ENCODE measurements around the gene USE1.

The USE1 gene

DNA sequence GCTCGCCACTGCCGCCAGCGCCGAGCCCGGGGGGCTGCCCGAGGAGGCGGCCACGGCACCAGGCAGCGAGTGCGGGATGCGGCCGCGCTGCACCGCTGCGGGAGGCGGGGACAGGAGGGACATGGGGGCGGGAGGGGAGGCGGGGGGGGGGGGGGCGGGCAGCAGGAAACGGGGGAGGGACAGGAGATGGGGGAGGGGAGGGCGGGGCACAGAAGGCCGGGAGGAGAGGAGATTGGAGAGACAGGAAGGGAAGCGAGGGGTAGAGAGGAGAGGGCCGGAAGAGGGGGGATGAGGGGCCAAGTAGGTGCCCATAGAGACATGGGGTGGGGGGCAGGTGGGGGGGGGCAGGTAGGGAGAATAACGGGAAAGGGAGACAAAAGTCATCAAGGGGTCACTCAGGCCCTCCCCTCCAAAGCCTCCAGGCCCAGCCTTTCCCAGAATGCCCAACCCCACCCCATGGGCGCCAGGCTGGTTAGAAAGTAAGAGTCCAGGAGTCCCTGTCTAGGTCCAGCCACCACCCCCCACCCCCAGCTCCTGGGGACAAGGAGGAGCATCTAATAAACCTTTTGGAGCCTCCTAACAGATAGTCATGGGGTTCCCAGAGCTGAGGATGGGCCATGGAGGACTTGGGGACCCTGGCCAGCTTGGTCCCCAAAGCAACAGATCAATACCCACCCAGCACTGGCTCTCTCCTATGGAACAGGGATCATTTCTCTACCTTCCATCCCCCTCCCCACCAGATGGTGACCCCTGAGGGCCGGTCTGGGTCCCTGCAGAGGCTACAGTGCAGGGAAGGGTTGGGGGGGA lies 21.0 kb downstream of the USE1 start:
- no peak for DNase-seq (ENCODE audit: low read depth)

DNA sequence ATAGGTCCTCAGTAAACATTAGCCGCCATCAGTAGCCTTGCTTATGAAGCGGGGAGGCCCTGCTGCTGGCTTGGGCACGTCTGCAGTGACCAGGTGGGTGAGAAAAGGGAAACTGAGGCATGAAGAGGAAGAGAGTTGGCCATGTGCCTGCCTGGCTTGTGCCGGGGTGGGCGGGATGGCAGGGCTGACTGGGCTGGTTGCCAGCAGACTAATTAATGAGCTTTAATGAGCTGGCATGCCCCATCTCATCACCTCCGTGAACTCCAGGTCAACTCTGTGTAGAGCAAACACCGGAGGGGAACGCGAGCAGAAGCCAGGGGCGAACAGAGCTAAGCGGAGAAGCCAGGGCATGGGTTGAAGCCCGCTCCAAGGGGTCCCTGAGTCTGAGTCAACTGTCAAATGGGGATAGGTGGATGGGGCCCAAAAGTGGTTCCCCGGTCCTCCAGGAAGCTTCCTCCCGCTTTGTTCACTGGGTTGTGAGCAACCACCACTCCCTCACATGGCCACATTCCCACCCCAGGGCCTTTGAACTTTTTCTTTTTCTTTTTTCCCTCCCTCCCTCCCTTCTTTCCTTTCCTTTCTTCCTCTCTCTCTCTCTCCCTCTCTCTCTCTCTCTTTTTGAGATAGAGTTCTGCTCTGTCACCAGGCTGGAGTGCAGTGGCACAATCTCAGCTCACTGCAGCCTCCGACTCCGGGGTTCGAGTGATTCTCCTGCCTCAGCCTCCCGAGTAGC lies 21.8 kb downstream of the USE1 start:
- no peak for DNase-seq (ENCODE audit: low read depth)

DNA sequence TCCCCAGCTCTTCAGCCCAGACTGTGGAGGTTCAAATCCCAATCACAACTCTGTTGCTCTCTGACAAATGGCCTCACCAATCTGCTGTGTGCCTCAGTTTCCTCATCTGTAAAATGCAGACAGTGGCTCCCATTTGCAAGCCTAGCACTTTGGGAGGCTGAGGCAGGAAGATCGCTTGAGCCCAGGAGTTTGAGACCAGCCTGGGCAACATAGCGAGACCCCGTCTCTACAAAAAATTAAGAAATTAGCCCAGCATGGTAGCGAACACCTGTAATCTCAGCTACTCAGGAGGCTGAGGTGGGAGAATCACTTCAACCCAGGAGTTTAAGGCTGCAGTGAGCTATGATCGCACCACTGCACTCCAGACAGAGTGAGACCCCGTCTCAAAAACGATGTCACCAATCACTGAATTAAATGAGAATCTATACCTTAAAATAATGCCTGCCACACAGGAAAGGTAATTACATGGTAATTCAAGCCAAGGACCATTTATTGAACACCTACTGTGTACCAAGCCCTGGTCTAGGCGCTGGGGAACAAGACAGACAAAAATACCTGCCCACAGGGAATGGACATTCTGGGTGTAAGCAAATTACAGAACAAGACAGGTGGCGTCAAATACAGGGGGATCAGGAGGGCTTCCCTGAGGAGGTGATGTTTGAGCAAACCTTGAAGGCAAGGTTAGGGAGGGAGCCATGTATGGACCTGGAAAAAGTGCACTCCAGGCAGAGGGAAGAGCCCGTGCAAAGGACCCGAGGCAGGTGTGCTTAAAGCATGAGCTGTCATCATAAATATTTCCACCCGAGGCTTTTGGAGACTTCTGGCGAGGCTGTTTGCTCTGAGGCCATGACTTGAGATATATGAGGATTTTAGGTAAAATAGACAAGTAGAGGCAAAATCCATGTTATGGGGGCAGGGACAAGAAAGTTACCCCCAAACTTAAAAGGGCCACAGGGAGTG lies 22.9 kb downstream of the USE1 start:
- DNase-seq (ENCODE audit: low read depth) = no peak

- no peak for DNase-seq (ENCODE audit: low read depth)
These were observed 25.1 kb downstream of the USE1 start for GRCh38 chr19:17240062-17240752.

DNA sequence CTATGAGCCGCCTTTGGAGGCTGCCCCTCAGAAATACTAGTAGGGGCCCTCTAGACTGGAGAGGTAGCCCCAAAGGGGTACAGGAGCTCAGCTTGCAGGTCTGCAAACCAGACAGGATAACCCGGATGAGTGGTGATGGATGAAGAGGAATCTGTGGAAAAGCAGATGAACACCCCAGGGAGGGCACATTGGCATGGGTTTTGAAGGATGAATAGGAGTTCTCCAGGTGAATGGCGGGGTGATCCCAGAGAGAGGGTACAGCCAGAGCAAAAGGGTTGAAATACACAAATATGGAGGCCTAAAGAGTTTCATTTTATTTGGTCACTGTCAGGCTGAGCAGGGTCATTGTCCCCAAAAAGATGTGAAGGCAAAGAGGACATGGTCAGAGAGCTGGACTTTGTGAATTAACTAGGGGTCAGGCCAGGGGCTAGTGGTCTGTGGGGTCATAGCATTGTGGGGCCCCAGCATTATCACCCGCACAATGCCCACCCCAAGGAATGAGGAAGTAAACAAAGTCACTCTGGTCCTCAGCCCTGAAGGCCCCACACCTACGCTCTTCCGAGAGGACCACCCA lies 25.8 kb downstream of the USE1 start:
- DNase-seq (ENCODE audit: low read depth) = no peak

DNA sequence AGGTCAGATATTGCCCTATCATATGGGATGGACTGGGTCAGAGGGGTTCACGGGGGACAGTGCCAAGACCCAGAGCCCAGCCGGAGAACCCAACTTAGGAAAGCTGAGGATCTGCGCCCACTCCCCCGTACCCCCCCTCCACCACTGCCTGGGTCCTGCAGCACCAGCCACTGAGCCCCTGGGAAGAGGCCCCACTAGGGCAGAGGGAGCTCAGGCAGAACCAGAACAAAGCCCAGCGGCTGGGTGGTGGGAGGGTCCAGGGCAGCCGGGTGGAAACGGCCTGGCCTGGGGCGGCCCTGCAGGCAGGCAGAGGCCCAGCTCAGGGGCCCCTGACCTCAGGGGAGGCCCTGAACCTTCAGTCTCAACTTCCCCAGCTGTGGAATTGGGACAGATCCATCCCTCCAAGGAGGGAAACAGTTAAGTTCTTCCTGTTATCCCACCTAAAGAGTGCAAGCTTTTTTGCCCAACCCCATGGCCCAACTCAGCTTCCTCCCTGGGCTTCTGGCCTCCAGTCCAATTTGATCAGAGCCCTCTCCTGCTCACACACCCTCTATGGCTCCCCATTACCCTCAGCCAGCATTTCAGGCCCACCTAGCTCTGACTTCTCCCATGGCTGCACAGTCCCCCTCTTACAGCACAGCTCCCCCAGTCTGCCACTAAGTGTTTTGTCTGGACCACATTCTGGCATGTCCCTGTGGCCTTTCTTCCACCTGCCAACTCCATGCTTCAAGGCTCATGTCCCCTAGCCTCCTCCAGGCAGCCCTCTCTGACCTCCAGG lies 27.5 kb downstream of the USE1 start:
- no peak for DNase-seq (ENCODE audit: low read depth)

DNA sequence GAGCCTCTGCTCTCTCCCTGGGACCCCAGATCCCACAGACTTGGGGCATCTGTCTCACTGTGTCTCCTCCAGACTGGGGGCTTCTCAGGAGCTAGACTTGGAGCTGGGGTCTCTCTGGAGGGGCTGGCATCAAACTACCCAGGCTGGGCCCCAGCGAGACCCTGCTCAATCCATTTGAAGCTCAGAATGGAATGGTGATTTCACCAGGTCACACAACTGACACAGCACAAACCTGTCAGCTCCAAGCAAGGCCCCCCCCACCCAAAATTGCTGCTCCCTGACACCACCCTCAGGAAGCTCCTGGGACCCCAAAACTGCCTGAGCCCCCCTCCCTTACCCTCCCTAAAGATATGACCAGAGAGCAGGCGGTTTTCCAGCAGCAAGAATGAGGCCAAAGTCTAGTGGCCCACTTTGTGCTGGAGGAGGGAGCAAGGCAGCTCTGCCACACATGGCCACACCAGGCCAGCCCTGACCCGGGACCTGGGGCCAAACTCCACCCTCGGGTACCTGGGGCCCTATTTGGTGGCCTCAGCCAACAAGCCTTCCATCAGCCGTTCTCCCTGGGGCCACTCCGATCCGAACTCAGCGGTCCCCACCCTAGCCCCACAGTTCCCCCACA lies 28.2 kb downstream of the USE1 start:
- no peak for DNase-seq (ENCODE audit: low read depth)

DNA sequence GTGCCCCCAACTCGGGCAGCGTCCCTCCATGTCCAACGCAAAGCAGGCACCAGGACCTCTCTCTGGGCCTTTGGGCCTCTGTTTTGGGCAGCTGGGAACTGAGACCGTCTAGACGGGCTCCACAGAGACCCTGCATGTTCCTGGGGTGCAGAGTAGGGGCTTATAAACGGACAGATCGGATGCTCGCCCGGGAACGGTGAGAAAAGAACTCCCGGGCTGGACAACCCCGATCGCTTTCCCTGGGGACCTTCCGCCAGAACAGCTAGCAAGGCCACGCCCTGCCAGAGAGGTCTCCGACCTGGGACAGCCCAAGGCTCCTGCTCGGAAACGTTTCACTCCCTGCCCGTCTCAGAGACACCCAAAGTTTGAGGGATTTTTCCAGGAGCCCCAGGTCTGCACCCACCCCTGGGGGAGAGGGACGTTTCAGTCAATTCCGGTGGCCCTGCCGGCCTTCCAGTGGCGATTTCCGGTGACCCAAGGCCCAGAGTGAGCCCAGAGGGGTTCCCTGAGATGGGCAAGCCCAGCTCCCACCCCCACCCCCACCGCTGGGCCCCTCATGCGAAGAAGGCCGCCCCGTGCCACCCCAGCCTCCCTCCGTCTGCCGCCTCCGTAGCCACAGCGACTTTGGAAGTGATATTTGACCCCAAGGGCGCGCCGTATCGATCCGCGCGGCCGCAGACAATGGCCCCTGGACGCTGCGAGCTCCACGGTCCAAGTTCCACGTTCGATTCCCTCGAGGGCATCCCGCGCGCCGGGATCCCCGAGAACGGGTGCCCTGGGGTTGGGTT lies 28.9 kb downstream of the USE1 start:
- no peak for DNase-seq (ENCODE audit: low read depth)

DNA sequence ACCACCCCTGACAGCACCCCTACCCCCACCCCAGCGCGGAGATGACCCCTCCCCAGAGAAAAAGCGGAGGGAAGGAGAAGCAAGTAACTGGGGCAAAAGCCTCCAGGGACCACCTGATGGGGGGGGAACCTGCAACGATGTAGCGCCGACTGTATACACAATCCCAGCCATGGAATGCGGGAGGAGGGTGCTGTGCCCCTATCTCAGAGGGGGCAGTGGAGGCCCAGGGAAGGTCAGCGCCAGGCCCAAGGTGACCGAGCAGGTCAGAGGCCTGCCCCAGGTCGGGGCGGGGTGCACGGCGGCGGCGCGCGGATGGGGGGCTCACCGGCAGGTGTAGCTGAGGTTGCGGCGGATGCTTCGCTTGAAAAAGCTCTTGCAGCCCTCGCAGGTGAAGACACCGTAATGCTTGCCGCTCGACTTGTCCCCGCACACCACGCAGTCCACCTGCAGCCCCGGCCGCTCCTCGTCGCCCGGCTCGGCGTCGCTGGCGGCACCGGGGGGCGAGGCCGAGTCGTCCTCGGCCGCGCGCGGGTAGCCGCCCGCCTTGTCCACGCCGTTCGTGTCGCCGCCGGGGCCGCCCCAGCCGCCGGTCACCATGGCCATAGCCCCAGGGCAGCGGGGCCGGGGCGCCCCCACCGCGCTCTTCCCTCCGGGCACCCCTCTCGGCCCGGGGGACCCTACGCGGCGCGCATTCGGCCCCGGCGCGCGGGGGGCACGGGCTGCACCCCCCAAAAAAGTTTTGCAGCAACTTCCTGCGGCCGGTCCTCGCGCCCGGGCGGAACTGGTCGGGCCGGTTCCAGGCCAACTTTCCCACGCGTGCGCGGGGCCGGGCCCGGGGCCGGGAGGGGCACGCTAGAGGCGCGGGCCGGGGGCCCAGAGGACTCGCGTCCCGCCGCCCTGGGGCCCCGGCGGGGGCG lies 29.7 kb downstream of the USE1 start:
- no peak for DNase-seq (ENCODE audit: low read depth)

- no peak for DNase-seq (ENCODE audit: low read depth)
These were observed 30.4 kb downstream of the USE1 start, which contains the start of gene NR2F6 for GRCh38 chr19:17245535-17245984. TSS of gene NR2F6 (minus strand) at chr19:17245919. CDS start at chr19:17245220, 699 bp downstream.

DNA sequence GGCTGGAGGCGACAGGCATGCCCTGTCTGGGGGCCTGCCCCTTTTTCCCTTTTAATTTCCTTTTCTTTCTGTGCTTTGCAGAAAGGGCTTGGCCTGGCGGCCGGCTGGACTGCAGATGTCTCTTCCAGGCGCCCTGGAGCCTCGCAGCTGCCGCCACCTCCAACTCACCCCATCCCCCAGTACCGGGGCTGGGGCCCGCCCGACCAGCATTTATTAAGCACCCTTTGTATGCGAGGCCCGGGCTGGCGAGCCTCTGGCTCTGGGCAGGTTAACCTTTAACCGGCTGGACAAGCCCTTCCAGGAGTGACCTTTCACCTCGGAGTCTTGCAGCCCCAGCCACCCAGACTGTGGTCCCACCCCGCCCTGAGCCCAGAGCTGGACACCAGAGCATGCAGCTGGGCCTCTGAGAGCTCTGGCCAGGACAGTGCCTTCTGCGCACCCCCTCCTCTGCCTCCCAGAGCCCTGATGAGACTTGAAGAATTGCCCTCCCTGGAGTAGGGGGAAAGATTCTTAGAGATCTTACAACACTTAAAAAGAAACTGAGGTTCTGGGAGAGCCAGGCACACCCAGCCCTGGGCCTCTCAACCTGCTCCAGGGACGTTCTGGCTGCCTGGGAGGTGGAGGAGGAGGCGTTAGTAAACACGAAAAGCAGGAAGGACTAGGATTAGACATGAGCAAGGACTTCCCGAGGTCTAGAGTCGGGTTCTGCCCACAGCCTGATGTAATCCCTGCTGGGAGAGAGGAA lies 31.7 kb downstream of the USE1 start:
- DNase-seq (ENCODE audit: low read depth) = no peak

GRCh38 chr19:17248011-17248776 lies 33.0 kb downstream of the USE1 start:
- DNase-seq (ENCODE audit: low read depth) = no peak

GRCh38 chr19:17249887-17250548 lies 34.9 kb downstream of the USE1 start:
- DNase-seq (ENCODE audit: low read depth) = no peak

DNA sequence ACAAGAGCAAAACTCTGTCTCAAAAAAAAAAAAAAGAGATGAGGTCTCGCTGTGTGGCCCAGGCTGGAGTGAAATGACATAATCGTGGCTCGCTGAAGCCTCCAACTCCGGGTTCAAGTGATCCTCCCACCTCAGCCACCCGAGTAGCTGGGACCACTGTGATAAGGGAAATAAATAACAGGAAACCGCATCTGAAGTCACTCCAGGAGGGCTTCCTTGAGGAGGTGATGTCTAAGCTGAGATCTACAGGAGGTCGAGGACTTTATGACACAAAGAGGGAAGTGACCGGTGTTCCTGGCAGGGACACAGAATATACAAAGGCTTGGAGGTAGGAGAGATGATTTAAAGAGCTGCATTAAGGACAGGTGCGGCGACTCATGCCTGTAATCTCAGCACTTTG lies 39.5 kb downstream of the USE1 start:
- no peak for DNase-seq (ENCODE audit: low read depth)

- no peak for DNase-seq (ENCODE audit: low read depth)
These were observed 40.0 kb downstream of the USE1 start for GRCh38 chr19:17255150-17255621.

DNA sequence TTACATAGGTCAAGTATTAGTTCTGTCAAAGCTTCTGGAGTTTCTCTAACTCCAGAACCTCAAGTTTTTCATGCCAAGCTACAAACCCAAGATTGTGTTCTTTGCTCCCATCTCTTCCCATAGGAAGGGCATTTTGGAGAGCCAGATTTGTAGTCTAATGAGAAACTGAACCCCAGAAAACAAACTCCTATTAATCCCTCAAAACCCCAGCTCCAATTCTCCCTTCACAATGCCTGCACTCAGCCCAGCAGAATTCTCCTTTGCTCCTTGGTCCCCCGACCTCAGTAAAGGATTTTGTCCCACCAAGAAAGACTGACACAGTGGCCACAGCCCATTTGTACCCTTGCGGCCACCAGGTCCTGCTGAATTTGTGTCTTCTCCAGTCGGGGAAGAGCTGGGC lies 41.0 kb downstream of the USE1 start:
- no peak for DNase-seq (ENCODE audit: low read depth)

Measured in stimulated activated CD8-positive, alpha-beta memory T cell treated with anti-CD3 and anti-CD28 coated beads, Interleukin-15, amount 100 ng/mL, for 1 hour (primary cell).